HK-2 (cell line): Measurements from ENCODE around the gene CCR3.

ENCODE experiments used
- DNase-seq: peaks from one replicate; pipeline ENCODE4 v3.0.0-alpha.2; 2018; ENCODE audit not compliant: unreplicated experiment

CCR3 gene

GRCh38 chr3:46298871-46299607 is 56.8 kb downstream of the CCR3 start:
- no peak for DNase-seq

- DNase-seq, result no peak
Observed at GRCh38 chr3:46299608-46300460, 57.6 kb downstream of the CCR3 start.

- no peak for DNase-seq
Observed at GRCh38 chr3:46300461-46300789, 58.2 kb downstream of the CCR3 start.

- no peak for DNase-seq
Observed at GRCh38 chr3:46301122-46301835, 59.0 kb downstream of the CCR3 start.

- DNase-seq, result no peak
Observed at GRCh38 chr3:46303240-46303639, 61.0 kb downstream of the CCR3 start.

- DNase-seq, result no peak
Observed at GRCh38 chr3:46304739-46305138, 62.5 kb downstream of the CCR3 start.

GRCh38 chr3:46312991-46313390 is 70.7 kb downstream of the CCR3 start:
- DNase-seq, result no peak

GRCh38 chr3:46314517-46314916 is 72.3 kb downstream of the CCR3 start:
- no peak for DNase-seq

- DNase-seq, result no peak
Observed at GRCh38 chr3:46316206-46316605, 73.9 kb downstream of the CCR3 start.
